HG03521 (cell line): Measurements from ENCODE around the gene RSAD2.
"Not testable (repeated sequence)": the region's sequence is repeated elsewhere in the genome, so short reads cannot be mapped to it uniquely, and the experiment has no call there.

ENCODE experiments used
- ATAC-seq: cut with Tn5 transposase; IDR thresholded peaks from one replicate; pipeline ENCODE4 v1.9.1; 2021; ENCODE audit warnings: mild to moderate bottlenecking, moderate library complexity; ENCODE audit not compliant: unreplicated experiment

The RSAD2 gene

DNA sequence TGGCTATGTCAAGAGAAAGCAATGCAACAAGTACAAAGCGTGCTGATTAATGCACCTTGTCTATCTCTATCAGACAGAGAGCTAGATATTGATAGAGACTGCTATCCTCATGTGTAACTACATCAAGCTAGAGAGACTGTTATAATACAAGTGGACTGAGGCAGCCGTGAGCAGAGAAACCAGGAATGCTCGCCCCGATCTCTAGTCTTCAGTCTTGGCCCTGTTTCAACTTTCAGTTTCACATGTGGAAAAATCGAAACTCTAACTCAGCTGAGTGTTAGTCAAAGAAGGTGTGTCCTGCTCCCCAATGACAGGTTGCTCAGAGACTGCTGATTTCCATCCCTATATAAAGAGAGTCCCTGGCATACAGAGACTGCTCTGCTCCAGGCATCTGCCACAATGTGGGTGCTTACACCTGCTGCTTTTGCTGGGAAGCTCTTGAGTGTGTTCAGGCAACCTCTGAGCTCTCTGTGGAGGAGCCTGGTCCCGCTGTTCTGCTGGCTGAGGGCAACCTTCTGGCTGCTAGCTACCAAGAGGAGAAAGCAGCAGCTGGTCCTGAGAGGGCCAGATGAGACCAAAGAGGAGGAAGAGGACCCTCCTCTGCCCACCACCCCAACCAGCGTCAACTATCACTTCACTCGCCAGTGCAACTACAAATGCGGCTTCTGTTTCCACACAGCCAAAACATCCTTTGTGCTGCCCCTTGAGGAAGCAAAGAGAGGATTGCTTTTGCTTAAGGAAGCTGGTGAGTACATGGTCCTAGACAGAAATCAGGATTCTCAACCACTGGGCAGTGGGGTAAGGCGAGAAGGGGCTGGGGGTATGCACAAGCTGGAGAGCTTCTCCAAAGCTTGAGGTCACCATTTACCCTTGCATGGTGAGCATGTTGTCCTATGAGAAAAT, at the start of gene RSAD2:
Gene RSAD2 (plus strand): TSS at position 376 of the 903 bp plus-strand sequence. CDS start 24 bp downstream, at position 400.
- ATAC-seq, result no peak

- no peak for ATAC-seq
These were observed 49.3 kb upstream of the RSAD2 start for GRCh38 chr2:6828299-6828584.

DNA sequence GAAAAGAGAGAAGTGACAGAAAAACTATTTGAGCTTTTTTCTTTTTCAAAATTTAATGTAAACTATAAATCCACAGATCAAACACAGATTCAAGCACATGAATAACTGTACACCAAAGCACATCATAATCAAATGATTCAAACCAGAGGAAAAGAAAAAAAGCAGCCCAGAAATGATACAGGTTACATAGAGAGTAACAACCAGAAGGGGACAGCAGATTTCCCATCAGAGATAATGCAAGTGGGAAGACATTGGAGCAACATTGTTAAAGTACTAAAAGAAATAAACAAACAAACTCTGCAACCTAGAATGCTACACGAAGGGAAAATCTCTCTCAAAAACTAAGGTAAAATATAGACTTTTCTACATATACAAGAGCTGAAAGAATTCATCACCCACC, 46.3 kb upstream of the RSAD2 start:
- no peak for ATAC-seq

- ATAC-seq, result no peak
These were observed 44.8 kb upstream of the RSAD2 start for GRCh38 chr2:6832596-6833299.

DNA sequence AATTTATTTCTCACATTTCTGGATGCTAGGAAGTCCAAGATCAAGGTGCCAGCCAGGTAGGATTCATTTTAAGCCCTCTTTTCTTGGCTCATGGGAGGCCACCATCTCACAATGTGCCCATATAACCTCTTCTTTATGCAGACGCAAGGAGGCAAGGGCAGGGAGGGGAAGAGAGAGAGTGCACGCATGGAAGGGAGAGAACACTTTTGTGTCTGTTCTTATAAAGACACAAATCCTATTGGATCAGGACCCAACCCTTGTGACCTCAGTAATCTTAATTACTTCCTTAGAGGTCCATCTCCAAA, 44.3 kb upstream of the RSAD2 start:
- no peak for ATAC-seq

GRCh38 chr2:6834163-6834562, 43.4 kb upstream of the RSAD2 start:
- ATAC-seq, result no peak

GRCh38 chr2:6835467-6835866, 42.1 kb upstream of the RSAD2 start:
- ATAC-seq, result no peak

GRCh38 chr2:6838673-6839319, 38.8 kb upstream of the RSAD2 start:
- ATAC-seq, result no peak

DNA sequence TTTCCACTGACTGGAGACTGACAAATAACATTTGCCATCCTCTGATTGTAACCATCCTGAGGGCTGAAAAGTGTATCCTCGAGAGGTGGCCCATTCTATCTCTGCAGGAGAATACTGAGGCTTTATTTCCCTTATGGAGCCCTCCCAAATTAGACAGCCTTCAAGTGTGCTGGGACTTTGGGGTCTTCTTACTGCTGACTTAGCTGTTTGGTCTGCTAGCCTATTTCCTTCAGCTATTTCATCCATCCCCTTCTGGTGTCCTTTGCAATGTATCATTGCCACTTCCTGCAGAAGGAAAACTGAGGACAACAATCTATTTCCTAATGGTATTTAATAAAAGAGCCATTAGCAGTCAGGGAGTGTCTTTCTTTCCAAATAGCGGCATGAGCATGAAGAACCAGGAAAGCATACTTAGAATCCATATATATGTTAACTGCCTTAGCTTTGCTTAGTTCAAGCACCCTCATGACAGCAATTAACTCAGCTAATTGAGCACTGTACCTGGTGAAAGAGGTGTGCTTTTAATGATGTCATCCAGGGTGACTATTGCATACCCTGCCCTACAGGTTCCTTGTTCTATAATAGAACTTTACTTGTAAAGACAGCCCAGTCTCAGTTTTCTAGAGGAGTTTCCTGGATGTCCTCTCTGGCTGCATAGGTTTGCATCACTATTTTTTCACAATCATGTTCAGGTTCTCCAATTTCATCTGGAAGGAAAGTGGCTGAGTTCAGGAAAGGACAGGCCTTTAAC, 35.9 kb upstream of the RSAD2 start:
- no peak for ATAC-seq

DNA sequence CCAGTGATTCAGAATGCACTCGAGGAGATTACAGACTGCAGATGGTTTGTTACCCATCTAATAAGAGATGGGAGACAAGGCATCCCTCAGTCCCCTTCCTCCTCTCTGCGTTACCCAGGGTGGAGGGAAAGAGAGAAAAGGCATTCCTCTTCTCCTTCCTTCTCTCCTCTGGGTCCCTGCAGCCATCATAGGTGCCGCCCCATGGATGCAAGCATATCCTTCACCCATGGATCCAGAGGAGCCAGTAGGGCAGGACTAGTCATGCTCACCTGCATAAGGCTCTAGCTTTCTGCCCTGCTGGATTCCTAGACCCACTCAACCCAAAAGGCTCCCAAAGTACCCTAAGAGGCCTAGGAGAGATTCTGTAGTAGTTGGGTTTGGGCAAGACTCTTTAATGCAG, 32.3 kb upstream of the RSAD2 start:
- ATAC-seq, result no peak

- ATAC-seq, result no peak
These were observed 31.7 kb upstream of the RSAD2 start for GRCh38 chr2:6845903-6846302.

DNA sequence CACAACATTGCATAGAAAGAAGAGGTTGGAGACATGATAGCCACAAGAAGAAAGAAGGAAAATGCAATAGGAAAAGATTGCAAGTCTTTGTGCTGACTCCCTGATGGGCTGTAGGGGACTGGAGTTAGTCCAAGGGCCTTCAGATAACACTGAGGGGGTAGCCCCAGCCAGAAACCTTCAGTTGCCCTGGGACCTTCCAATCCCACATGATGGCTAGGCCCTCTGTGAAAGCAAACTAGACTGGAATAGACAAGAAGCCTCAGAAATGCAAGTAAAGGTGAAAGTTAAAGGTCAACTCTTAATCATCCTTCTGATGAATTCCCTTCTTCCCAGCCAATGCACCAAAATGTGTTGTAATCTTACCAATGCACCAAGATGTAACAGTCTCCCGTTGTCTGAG, 31.0 kb upstream of the RSAD2 start:
- ATAC-seq, result no peak

- no peak for ATAC-seq
These were observed 30.5 kb upstream of the RSAD2 start for GRCh38 chr2:6846967-6847681.

GRCh38 chr2:6852195-6852594, 25.4 kb upstream of the RSAD2 start:
- no peak for ATAC-seq

GRCh38 chr2:6854416-6854815, 23.2 kb upstream of the RSAD2 start:
- ATAC-seq, result no peak

DNA sequence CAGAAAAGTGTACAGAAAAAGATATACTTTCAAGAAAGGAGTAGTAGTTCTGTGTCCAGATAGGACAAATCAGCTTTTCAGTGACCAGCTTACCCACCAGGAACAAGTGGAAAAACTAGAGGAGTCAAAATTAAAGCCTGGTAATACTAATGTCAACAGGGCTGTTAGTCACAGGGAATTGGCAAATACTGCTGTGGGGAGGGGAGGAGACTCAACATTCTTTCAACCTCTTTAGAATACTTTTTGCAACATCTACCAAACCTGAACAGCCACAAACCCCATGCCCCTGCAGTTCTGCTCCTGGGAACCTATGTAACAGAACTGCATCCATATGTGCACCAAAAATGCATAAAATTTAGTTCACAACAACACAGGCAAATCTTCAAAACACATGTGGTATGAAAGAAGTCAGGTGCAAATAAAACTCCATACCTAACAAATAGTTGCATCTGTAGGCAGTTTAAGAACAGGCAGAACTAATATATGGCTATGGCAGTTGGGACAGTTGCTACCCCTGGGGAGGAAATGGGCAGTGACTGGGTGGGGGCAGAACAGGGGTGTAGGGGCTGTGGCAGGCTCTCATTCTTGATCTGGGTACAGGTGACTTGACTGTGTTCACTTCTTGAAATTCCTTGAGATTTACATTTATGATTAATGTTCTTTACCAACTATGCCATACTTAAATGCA, 21.6 kb upstream of the RSAD2 start:
- no peak for ATAC-seq

DNA sequence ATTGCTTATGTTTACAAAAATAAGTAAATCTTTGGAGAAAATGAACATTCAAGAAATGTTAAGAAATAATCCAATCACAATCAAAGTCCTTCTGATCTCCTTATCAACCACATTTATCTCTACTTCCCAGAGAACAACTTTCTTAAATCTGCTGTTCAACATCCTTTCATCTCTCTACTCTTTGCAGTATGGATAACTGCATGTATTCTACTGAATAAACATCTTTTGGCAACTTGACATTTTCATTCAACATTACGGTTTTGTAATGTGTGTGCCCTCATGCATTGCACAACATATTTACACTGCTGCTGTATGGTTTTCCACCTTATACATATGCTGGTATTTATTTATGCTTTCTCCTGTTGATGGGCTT, 21.0 kb upstream of the RSAD2 start:
- no peak for ATAC-seq

DNA sequence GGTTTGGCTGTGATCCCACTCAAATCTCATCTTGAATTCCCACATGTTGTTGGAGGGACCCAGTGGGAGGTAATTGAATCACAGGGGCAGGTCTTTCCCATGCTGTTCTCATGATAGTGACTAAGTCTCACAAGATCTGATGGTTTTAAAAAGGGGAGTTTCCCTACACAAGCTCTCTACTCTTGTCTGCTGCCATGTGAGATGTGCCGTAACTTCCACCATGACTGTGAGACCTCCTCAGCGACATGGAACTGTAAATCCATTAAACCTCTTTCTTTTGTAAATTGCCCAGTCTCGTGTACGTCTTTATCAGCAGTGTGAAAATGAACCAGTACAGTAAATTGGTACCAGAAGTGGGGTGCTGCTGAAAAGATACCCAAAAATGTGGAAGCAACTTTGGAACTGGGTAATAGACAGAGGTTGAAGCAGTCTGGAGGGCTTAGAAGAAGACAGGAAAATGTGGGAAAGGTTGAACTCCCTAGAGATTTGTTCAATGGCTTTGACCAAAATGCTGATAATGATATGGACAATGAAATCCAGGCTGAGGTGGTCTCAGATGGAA, 19.0 kb upstream of the RSAD2 start:
- not testable (repeated sequence) for ATAC-seq

- no peak for ATAC-seq
These were observed 17.3 kb upstream of the RSAD2 start for GRCh38 chr2:6860296-6860695.

DNA sequence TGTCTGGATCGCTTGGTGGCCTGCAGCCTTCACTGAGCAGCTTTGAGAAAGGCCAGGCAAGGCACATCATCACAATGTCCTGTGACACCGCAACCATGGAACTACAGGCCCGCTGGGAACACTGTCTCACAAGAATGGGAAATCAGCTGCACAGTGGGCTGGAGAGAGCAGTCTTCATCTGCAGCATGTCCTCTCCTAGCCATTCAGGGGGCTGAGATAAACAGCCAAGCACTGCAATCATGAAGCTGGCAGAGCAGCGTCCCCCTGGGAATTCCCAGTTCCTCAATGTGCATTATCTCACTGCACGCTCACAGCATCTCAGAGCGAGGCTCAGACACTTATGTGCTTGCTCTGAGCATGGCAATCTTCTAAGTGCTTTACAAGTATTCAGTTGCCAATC, 13.8 kb upstream of the RSAD2 start:
- ATAC-seq, result no peak
